ENCODE data around the gene BORCS5.

The BORCS5 gene

GRCh38 chr12:12446786-12447185, 89.9 kb downstream of the BORCS5 start:
- in situ Hi-C loops (cut with HindIII; ENCODE audit: low sequenced_read_pairs): no loop called here
- TF ChIP-seq CTCF (IDR thresholded peaks at IDR 0.05; ENCODE audit: low read depth, low read length): no peak
- DNase-seq (ENCODE audit: low read depth, low spot score): no peak
- no peak overlapping the region for H3K4me3 ChIP-seq (ENCODE audit: low read depth, low read length)

GRCh38 chr12:12447236-12447635, 90.4 kb downstream of the BORCS5 start:
- no peak for DNase-seq (ENCODE audit: low read depth, low spot score)
- no peak overlapping the region for H3K4me3 ChIP-seq (ENCODE audit: low read depth, low read length)
- no peak for TF ChIP-seq CTCF (IDR thresholded peaks at IDR 0.05; ENCODE audit: low read depth, low read length)
- in situ Hi-C loops (cut with HindIII; ENCODE audit: low sequenced_read_pairs): no loop called here

- in situ Hi-C loops (cut with HindIII; ENCODE audit: low sequenced_read_pairs): no loop called here
- H3K4me3 ChIP-seq (ENCODE audit: low read depth, low read length): no peak overlapping the region
- DNase-seq (ENCODE audit: low read depth, low spot score): no peak
- TF ChIP-seq CTCF (IDR thresholded peaks at IDR 0.05; ENCODE audit: low read depth, low read length): no peak
Observed at GRCh38 chr12:12447837-12448236, 91.0 kb downstream of the BORCS5 start.

GRCh38 chr12:12449533-12450025, 92.7 kb downstream of the BORCS5 start:
- in situ Hi-C loops (cut with HindIII; ENCODE audit: low sequenced_read_pairs): no loop called here
- no peak for DNase-seq (ENCODE audit: low read depth, low spot score)
- H3K4me3 ChIP-seq (ENCODE audit: low read depth, low read length): no peak overlapping the region
- TF ChIP-seq CTCF (IDR thresholded peaks at IDR 0.05; ENCODE audit: low read depth, low read length): no peak

GRCh38 chr12:12450043-12450471, 93.2 kb downstream of the BORCS5 start:
- in situ Hi-C loops (cut with HindIII; ENCODE audit: low sequenced_read_pairs): no loop called here
- TF ChIP-seq CTCF (IDR thresholded peaks at IDR 0.05; ENCODE audit: low read depth, low read length): no peak
- DNase-seq (ENCODE audit: low read depth, low spot score): no peak
- no peak overlapping the region for H3K4me3 ChIP-seq (ENCODE audit: low read depth, low read length)

- in situ Hi-C loops (cut with HindIII; ENCODE audit: low sequenced_read_pairs): no loop called here
- no peak overlapping the region for H3K4me3 ChIP-seq (ENCODE audit: low read depth, low read length)
- no peak for DNase-seq (ENCODE audit: low read depth, low spot score)
- no peak for TF ChIP-seq CTCF (IDR thresholded peaks at IDR 0.05; ENCODE audit: low read depth, low read length)
Observed at GRCh38 chr12:12451098-12451497, 94.2 kb downstream of the BORCS5 start.
